NCI-H1436 treated with DMSO at 0.1 percent for 48 hours (cell line): Measurements from ENCODE around the gene NNAT.

Source experiments
- DNase-seq: peaks from one replicate; lab custom pipeline; 2025; lab: John Stamatoyannopoulos, UW

The NNAT gene

DNA sequence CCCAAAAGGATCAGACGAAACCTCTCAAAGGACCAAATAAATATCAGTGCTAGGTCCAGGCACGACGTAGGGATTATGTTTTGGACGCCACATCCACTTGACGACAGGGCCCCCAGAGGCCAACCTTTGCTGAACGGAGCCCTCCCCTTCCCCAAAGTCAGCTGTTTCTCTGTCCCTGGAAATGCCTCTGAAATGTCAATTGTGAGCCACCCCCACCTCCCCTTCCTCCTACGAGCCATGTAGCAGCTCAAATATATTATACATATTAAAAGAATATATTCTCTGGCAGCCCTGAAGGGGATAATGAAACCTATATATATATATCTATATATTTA, 46.2 kb downstream of the NNAT start:
- no peak for DNase-seq

DNA sequence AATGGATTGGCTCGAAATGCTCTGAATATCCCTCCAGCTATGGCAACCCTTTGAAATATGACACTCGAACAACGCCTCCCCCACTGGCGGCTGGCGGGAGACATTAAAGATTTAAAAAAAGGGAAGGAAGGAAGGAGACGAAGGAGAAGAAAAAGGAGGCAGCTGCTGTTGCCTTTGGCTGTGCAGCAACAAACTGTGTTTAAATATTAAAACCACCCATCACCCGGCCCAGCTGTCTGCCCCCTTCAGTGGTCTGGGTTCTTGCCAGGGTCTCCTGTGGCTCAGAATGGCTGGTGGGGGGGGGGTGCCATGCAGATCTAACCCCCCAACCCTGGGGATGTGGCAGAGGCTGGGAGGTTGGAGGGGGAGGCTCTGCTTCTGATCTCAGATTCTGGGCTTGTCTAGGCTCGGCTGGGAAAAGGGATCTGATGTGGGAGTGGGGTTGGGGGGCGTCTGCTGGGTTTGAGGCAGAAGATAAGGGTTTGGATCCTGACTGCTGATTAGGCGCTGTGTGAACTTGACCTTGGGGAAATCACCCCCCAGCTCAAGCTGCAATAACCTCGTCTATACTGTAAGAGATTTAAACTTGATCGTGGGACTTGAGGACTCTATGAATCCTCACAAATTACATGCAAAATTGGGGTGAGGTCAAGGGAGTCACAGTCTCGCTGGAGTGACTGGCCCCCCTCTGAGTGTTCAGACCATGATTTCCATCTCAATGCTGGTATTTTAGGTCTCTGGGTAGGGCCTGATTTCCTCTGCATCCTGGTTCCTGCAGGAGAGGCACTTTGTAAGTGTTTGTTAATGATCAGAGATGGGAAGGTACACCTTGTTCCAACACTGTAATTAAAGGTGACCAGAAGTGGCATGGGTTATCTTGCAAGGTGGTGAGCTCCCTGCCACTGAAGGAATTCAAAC, 46.9 kb downstream of the NNAT start:
- DNase-seq: peak; percentile 32

DNA sequence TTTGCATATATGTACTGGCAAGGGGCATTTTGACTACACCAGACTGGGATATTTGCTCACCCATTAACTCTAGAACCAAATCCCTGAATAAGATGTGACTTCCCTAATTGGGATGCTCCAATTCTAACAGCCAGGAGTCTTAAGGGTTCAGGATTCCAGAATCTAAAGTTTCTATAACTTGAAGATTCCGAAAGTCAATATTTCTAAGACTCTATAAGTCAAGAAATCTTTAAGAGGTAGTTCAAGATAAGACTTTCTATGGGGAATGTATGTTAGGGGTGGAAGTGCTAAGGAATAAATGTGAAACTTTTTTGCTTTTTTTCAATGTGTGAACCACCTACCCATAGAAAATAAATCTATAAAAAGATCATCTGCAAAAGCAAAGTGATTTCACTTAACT, 49.4 kb downstream of the NNAT start:
- DNase-seq: no peak

DNA sequence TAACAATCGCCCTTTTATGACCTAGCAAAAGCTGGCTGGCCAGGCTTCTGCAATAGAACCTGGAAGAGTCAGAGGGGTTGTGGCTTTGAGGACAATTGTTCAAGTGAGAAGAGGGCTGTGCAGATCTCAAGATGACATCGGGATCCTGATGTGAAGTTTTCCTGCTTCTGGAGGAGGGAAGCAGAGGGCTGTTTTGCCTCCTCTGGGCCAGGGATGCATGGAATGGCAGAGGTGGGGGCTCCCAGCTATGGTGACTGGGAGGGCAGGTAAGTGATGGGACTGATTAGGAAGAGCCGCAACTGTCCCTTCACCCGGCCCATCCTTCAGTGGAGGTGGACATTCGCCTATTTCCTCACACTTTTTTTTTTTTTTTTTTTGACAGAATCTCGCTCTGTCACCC, 50.0 kb downstream of the NNAT start:
- no peak for DNase-seq
